ENCODE data around the gene MIEN1.
"Not testable (repeated sequence)": the region's sequence is repeated elsewhere in the genome, so short reads cannot be mapped to it uniquely, and the experiment has no call there.

MIEN1 gene

GRCh38 chr17:39730095-39730921, at the start of gene MIEN1:
TSS of gene MIEN1 (minus strand) at chr17:39730532. CDS start at chr17:39730495, 37 bp downstream.
- Mint-ChIP-seq H3K27ac (peak within 1 kb of the TSS; percentile 89), H3K4me1 (ENCODE audit: low read depth) (peaks cover 19% of the 10 kb centered on the region), H3K27me3 (no peaks in the 10 kb centered on the region), H3K9me3 (no peaks in the 10 kb centered on the region), H3K4me3 (peak within 1 kb of the TSS; percentile 93), H3K36me3 (ENCODE audit: low read depth) (peaks cover 6% of the 10 kb centered on the region)

DNA sequence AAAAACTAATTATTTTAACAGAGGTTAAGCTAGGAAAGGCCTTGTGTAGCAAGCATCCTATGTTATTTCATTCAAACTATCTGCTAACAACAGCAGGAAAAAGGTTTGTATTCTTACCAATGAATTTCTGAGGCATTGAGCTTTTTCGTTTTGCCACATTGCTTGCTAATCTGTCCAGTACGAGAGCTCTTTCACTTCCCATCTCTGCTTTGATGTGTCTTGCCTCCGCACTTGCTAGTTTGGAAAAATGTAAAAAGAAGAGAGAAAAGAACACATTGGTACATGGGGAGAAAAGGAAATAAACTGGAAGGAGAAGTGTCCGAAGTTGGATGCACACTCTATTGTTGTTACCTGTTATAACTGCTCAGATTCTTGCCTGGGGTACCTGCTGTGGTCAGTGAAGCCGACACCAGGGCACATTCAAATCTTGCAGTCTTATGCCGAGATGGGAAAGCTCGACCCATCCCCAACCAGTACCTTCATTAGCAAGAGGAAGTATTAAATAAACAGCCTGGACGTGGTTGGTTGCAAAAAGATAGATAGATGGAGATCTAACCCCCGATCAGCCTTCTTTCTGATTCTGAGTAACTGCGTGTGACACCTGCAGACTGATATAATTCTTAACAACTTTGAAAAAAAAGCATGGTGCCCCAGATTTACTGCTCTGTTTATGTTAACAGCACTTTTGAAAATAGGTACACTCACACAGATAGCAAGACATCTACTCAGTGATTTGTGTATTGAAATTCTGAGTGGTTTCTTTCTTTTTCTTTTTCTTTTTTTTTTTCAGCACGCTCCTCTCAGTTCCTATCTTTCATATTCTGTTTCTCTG, 47.4 kb upstream of the MIEN1 start:
- H3K27ac Mint-ChIP-seq, result peak overlapping the region; percentile 90
- H3K36me3 Mint-ChIP-seq (ENCODE audit: low read depth), result peaks cover 69% of the 10 kb centered on the region
- peaks cover 93% of the 10 kb centered on the region for H3K4me1 Mint-ChIP-seq (ENCODE audit: low read depth)
- no peaks in the 10 kb centered on the region for H3K9me3 Mint-ChIP-seq
- peak overlapping the region; percentile 83 for H3K4me3 Mint-ChIP-seq
- H3K27me3 Mint-ChIP-seq, result no peaks in the 10 kb centered on the region

GRCh38 chr17:39776252-39776651, 45.9 kb upstream of the MIEN1 start:
- Mint-ChIP-seq H3K9me3 (no peaks in the 10 kb centered on the region), H3K36me3 (ENCODE audit: low read depth) (peaks cover 68% of the 10 kb centered on the region), H3K4me1 (ENCODE audit: low read depth) (peaks cover 93% of the 10 kb centered on the region), H3K27me3 (no peaks in the 10 kb centered on the region), H3K27ac (peak overlapping the region; percentile 90), H3K4me3 (peak overlapping the region; percentile 83)

- Mint-ChIP-seq H3K27me3 (no peaks in the 10 kb centered on the region), H3K9me3 (no peaks in the 10 kb centered on the region), H3K4me3 (peak overlapping the region; percentile 83), H3K36me3 (ENCODE audit: low read depth) (peaks cover 66% of the 10 kb centered on the region), H3K4me1 (ENCODE audit: low read depth) (peaks cover 96% of the 10 kb centered on the region), H3K27ac (peak overlapping the region; percentile 90)
These were observed 44.7 kb upstream of the MIEN1 start for GRCh38 chr17:39775031-39775430.

- no peak overlapping the region for H3K27ac Mint-ChIP-seq
- peaks cover 71% of the 10 kb centered on the region for H3K36me3 Mint-ChIP-seq (ENCODE audit: low read depth)
- peak overlapping the region; percentile 63 for H3K4me3 Mint-ChIP-seq
- H3K9me3 Mint-ChIP-seq, result no peaks in the 10 kb centered on the region
- H3K27me3 Mint-ChIP-seq, result no peaks in the 10 kb centered on the region
- H3K4me1 Mint-ChIP-seq (ENCODE audit: low read depth), result peaks cover 100% of the 10 kb centered on the region
These were observed 43.7 kb upstream of the MIEN1 start for GRCh38 chr17:39774047-39774446.

DNA sequence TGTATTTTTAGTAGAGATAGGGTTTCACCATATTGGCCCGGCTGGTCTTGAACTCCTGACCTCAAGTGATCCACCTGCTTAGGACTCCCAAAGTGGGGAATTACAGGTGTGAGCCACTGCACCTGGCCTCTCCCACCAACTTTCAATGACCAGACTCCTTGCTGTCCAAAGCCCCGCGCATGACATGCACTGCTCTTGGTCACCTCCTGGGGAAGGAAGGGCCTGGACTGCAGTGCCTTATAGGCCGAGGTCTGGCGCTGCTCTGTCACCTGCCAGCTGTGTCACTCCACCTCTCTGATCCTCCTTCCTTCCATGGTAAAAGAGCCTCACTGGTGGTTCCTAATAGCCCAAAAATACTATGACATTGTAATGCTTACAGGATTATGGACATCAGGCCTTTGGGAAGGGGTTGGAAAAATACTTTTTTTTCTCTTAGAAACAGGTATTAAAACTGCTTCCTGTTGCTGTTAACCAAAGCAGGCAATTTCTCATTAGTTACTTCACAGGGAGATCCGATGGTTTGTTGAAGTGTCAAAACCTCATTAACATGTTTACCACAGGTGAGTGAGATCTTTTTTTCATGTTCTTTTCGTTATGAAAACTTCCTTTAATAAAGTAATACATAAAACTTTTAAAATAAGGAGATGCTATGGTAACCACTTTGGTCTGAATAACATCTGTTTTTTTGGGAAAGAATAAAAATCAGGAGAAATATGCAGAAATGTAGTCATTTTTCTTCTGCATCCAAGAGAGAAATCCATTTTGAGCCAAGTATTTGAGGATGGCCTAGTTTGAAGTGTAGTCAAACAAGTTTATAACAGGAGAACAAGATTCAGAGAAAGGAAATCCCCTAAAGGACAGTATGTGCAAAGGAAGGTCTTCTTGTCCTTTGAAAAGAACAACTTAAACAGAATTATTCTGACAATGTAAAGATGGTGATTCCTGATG, 42.9 kb upstream of the MIEN1 start:
- Mint-ChIP-seq H3K4me3 (peak overlapping the region; percentile 63), H3K36me3 (ENCODE audit: low read depth) (peaks cover 78% of the 10 kb centered on the region)

GRCh38 chr17:39772415-39772814, 42.1 kb upstream of the MIEN1 start:
- no peaks in the 10 kb centered on the region for H3K9me3 Mint-ChIP-seq
- H3K27me3 Mint-ChIP-seq, result no peaks in the 10 kb centered on the region
- H3K4me1 Mint-ChIP-seq (ENCODE audit: low read depth), result peaks cover 100% of the 10 kb centered on the region
- H3K27ac Mint-ChIP-seq, result peak overlapping the region; percentile 91
- H3K36me3 Mint-ChIP-seq (ENCODE audit: low read depth), result peaks cover 78% of the 10 kb centered on the region
- H3K4me3 Mint-ChIP-seq, result peak overlapping the region; percentile 60

More for the DNA sequence above, 42.9 kb upstream of the MIEN1 start:
- Mint-ChIP-seq H3K4me1 (ENCODE audit: low read depth) (peaks cover 100% of the 10 kb centered on the region), H3K9me3 (no peaks in the 10 kb centered on the region), H3K27me3 (no peaks in the 10 kb centered on the region), H3K27ac (peak overlapping the region; percentile 91)

DNA sequence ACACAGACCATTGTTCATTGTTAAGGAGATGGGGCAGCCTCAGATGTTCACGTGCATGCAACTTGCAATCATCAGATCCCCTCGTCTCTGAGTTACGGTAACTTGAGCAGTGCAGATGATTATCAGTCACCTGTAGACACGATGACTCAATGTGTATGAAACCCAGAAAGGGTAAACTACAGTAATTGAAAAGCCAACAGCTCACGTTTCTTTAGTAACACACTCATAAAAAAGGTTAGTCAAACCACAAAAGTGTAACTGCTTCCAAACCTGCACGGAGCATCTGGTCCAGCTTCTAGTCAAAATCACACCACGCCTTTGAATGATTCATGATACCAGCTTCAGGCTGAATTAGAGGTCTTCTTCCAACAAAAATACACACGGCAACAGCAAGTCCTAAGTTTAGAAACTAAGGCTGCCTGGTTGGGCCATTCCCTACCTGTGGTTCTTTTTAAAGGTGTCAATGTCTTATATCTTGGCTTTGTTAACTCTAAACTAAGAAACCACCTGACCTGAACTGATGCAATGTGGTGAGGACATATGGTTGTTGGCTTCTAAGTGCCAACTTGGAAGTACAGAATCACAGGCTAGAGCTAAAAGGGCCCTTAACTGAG, 39.7 kb upstream of the MIEN1 start:
- H3K36me3 Mint-ChIP-seq (ENCODE audit: low read depth), result peaks cover 82% of the 10 kb centered on the region
- H3K27me3 Mint-ChIP-seq, result no peaks in the 10 kb centered on the region
- peak overlapping the region; percentile 73 for H3K4me3 Mint-ChIP-seq
- H3K4me1 Mint-ChIP-seq (ENCODE audit: low read depth), result peaks cover 100% of the 10 kb centered on the region
- peak overlapping the region; percentile 91 for H3K27ac Mint-ChIP-seq
- no peaks in the 10 kb centered on the region for H3K9me3 Mint-ChIP-seq

DNA sequence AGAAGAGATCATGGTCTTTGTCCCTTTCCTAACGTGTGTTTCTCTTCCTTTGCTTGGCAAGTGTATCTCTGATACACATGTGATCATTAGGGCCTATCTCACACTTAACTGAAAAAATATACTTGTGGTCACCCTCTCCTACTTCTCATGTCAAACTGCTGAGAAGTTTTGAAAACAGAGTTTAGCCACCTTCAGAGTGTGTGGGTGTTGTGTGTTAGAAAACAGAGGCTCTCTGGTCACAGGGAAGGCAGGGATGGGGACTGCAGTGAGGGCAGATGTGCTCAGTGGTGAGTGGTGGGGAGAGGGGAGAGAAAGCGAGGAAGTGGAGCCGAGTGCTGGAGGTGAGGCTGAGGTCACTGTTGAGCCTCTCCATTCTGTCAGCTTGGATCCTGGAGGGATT, 36.8 kb upstream of the MIEN1 start:
- Mint-ChIP-seq H3K27ac (peak overlapping the region; percentile 91), H3K9me3 (no peaks in the 10 kb centered on the region), H3K4me1 (ENCODE audit: low read depth) (peaks cover 95% of the 10 kb centered on the region), H3K27me3 (no peaks in the 10 kb centered on the region), H3K4me3 (peak overlapping the region; percentile 63), H3K36me3 (ENCODE audit: low read depth) (peaks cover 87% of the 10 kb centered on the region)

- Mint-ChIP-seq H3K36me3 (ENCODE audit: low read depth) (peaks cover 84% of the 10 kb centered on the region), H3K27me3 (no peaks in the 10 kb centered on the region), H3K9me3 (no peaks in the 10 kb centered on the region), H3K4me1 (ENCODE audit: low read depth) (peaks cover 95% of the 10 kb centered on the region), H3K4me3 (no peak overlapping the region), H3K27ac (peak overlapping the region; percentile 91)
These were observed 35.4 kb upstream of the MIEN1 start for GRCh38 chr17:39765766-39766165.

DNA sequence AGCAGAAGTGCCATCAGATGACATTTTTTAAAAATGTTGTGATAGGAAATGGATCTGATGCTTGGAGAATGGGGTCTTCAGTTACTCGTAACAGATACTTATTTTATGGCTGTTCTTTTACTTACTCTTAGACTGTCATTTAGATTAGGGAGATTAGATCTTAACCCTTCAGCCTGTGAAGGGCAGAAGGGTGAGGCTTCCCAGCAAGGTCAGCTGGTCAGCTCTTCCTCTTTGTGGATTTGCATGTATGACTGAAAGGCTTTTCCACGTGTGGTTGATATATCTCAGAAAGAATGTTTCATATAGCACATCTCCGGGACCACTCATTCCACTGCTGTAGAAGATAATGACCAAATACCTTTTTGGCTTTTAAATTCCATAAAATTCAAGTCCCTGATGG, 34.8 kb upstream of the MIEN1 start:
- Mint-ChIP-seq H3K4me3 (no peak overlapping the region), H3K36me3 (ENCODE audit: low read depth) (peaks cover 87% of the 10 kb centered on the region), H3K9me3 (no peaks in the 10 kb centered on the region), H3K27me3 (no peaks in the 10 kb centered on the region), H3K4me1 (ENCODE audit: low read depth) (peaks cover 95% of the 10 kb centered on the region), H3K27ac (peak overlapping the region; percentile 91)

- H3K27me3 Mint-ChIP-seq, H3K9me3 Mint-ChIP-seq, H3K27ac Mint-ChIP-seq, H3K4me3 Mint-ChIP-seq: not testable (repeated sequence)
- peaks cover 95% of the 10 kb centered on the region for H3K4me1 Mint-ChIP-seq (ENCODE audit: low read depth)
- peaks cover 88% of the 10 kb centered on the region for H3K36me3 Mint-ChIP-seq (ENCODE audit: low read depth)
These were observed 33.8 kb upstream of the MIEN1 start for GRCh38 chr17:39764171-39764570.

GRCh38 chr17:39763051-39763820, 32.9 kb upstream of the MIEN1 start:
- no peaks in the 10 kb centered on the region for H3K9me3 Mint-ChIP-seq
- peak overlapping the region; percentile 89 for H3K27ac Mint-ChIP-seq
- no peaks in the 10 kb centered on the region for H3K27me3 Mint-ChIP-seq
- H3K36me3 Mint-ChIP-seq (ENCODE audit: low read depth), result peaks cover 85% of the 10 kb centered on the region
- H3K4me3 Mint-ChIP-seq, result peak overlapping the region; percentile 15
- H3K4me1 Mint-ChIP-seq (ENCODE audit: low read depth), result peaks cover 95% of the 10 kb centered on the region
